WTC11 (cell line): ENCODE data around the gene KIR3DL2. TPM values are rescaled to one million over a fixed set of nuclear protein-coding genes. Genes with fewer than 3 reads are reported as not detected.
"Not testable (repeated sequence)": the region's sequence is repeated elsewhere in the genome, so short reads cannot be mapped to it uniquely, and the experiment has no call there.

Experiments used
- ATAC-seq: fragments of 200-7000 bp; cut with Tn5 transposase; 2 replicates; pipeline ENCODE4 v1.10.0; 2021; ENCODE audit warnings: mild to moderate bottlenecking, moderate library complexity
- Bru-seq: library from RNA; stranded (reverse); fragments of 400-500 nt; gene quantifications from one replicate; lab custom pipeline; 2021; lab: Mats Ljungman, UMichigan
- CTCF ChIA-PET: fragments of 300-600 bp; sonication (Branson Sonifier 250); formaldehyde crosslinking; loops from one replicate; lab custom pipeline; 2021; ENCODE audit warnings: antibody characterized with exemption; lab: Charles Lee
- POLR2A ChIA-PET: fragments of 350-600 bp; sonication (Branson Sonifier 250); formaldehyde crosslinking; loops from one replicate; lab custom pipeline; 2021; ENCODE audit warnings: antibody characterized with exemption; lab: Charles Lee
- DNase-seq: peaks from one replicate; pipeline ENCODE4 v3.0.0; 2021; ENCODE audit warnings: low spot score
- H3K27ac Mint-ChIP-seq: 2 replicates; pipeline ENCODE4 v1.8.0; 2021; ENCODE audit warnings: mixed read lengths
- H3K27me3 Mint-ChIP-seq: 2 replicates; pipeline ENCODE4 v1.8.0; 2021; ENCODE audit warnings: low read depth, mild to moderate bottlenecking, moderate library complexity, mixed read lengths
- H3K36me3 Mint-ChIP-seq: 2 replicates; pipeline ENCODE4 v1.8.0; 2021; ENCODE audit warnings: mixed read lengths
- H3K4me1 Mint-ChIP-seq: 2 replicates; pipeline ENCODE4 v1.8.0; 2022; ENCODE audit warnings: mixed read lengths
- H3K4me3 Mint-ChIP-seq: 2 replicates; pipeline ENCODE4 v1.8.0; 2021; ENCODE audit warnings: mild to moderate bottlenecking, moderate library complexity, mixed read lengths
- H3K9me3 Mint-ChIP-seq: 2 replicates; pipeline ENCODE4 v1.8.0; 2021; ENCODE audit warnings: mixed read lengths
- FOXJ3 ChIP-seq: sonication (generic); formaldehyde crosslinking; IDR thresholded peaks from 2 replicates; pipeline ENCODE4 v1.9.0; 2021; ENCODE audit warnings: missing genetic modification reagents, mild to moderate bottlenecking, borderline replicate concordance
- GABPB1 ChIP-seq: sonication (generic); formaldehyde crosslinking; IDR thresholded peaks from 2 replicates; pipeline ENCODE4 v1.8.1; 2023; ENCODE audit warnings: mild to moderate bottlenecking, missing genetic modification reagents
- GTF2I ChIP-seq: fragments of 250-450 bp; sonication (Bioruptor Pico); conservative IDR thresholded peaks from 2 replicates; pipeline ENCODE4 v1.4.0; 2021; ENCODE audit warnings: mild to moderate bottlenecking
- KAT7 ChIP-seq: sonication (generic); formaldehyde crosslinking; IDR thresholded peaks from 2 replicates; pipeline ENCODE4 v1.8.1; 2023; ENCODE audit warnings: missing genetic modification reagents, mild to moderate bottlenecking, borderline replicate concordance
- MXD4 ChIP-seq: fragments of 250-450 bp; sonication (Bioruptor Pico); IDR thresholded peaks from 2 replicates; pipeline ENCODE4 v1.8.0; 2021; ENCODE audit warnings: mild to moderate bottlenecking, moderate library complexity, borderline replicate concordance
- NFATC4 ChIP-seq: fragments of 250-450 bp; sonication (Bioruptor Pico); IDR thresholded peaks from 2 replicates; pipeline ENCODE4 v1.9.0; 2021; ENCODE audit warnings: mild to moderate bottlenecking
- OVOL2 ChIP-seq: fragments of 250-450 bp; sonication (Bioruptor Pico); IDR thresholded peaks from 2 replicates; pipeline ENCODE4 v1.9.0; 2021; ENCODE audit warnings: mild to moderate bottlenecking, borderline replicate concordance
- SMAD3 ChIP-seq: sonication (generic); formaldehyde crosslinking; IDR thresholded peaks from 2 replicates; pipeline ENCODE4 v1.8.0; 2022; ENCODE audit warnings: missing genetic modification reagents, mild to moderate bottlenecking, borderline replicate concordance
- SMAD4 ChIP-seq: sonication (generic); formaldehyde crosslinking; IDR thresholded peaks from 2 replicates; pipeline ENCODE4 v1.8.0; 2022; ENCODE audit warnings: mild to moderate bottlenecking, missing genetic modification reagents
- SOX15 ChIP-seq: fragments of 250-450 bp; sonication (Bioruptor Pico); IDR thresholded peaks from 2 replicates; pipeline ENCODE4 v1.9.0; 2021; ENCODE audit warnings: mild to moderate bottlenecking
- SP1 ChIP-seq: sonication (generic); formaldehyde crosslinking; conservative IDR thresholded peaks from 2 replicates; pipeline ENCODE4 v1.8.1; 2022; ENCODE audit warnings: missing genetic modification reagents
- ZBTB21 ChIP-seq: sonication (generic); formaldehyde crosslinking; IDR thresholded peaks from 2 replicates; pipeline ENCODE4 v1.8.1; 2023; ENCODE audit warnings: mild to moderate bottlenecking, missing genetic modification reagents, borderline replicate concordance
- ZNF138 ChIP-seq: sonication (generic); formaldehyde crosslinking; conservative IDR thresholded peaks from 2 replicates; pipeline ENCODE4 v1.8.1; 2022; ENCODE audit warnings: mild to moderate bottlenecking, moderate library complexity, missing genetic modification reagents
- ZNF219 ChIP-seq: sonication (generic); formaldehyde crosslinking; IDR thresholded peaks from 2 replicates; pipeline ENCODE4 v1.8.0; 2023; ENCODE audit warnings: missing genetic modification reagents, mild to moderate bottlenecking, borderline replicate concordance
- ZNF232 ChIP-seq: sonication (generic); formaldehyde crosslinking; IDR thresholded peaks from 2 replicates; pipeline ENCODE4 v1.8.0; 2022; ENCODE audit warnings: mild to moderate bottlenecking, missing genetic modification reagents
- long read RNA-seq, 3 experiments: library from RNA in 1 of 3; library from capped mRNA in 1 of 3; library from polyadenylated mRNA in 1 of 3; unstranded in 2 of 3; stranded (forward) in 1 of 3; transcript quantifications; one replicate each; pipeline ENCODE4 v2.0.0, GENCODE V29; 2021
- total RNA-seq: library from RNA; stranded (reverse); gene quantifications from 3 replicates; pipeline ENCODE4 v1.2.3, GENCODE V29; 2021
- TF ChIP-seq, protein P1 (sequence below): fragments of 250-450 bp; sonication (Bioruptor Pico); IDR thresholded peaks from 2 replicates; pipeline ENCODE4 v1.9.0; 2021; ENCODE audit warnings: mild to moderate bottlenecking
- TF ChIP-seq, protein P2 (sequence below): sonication (generic); formaldehyde crosslinking; IDR thresholded peaks from 2 replicates; pipeline ENCODE4 v1.8.1; 2023; ENCODE audit warnings: mild to moderate bottlenecking, missing genetic modification reagents
- TF ChIP-seq, protein P3 (sequence below): fragments of 250-450 bp; sonication (Bioruptor Pico); conservative IDR thresholded peaks from 2 replicates; pipeline ENCODE4 v1.9.0; 2021; ENCODE audit warnings: mild to moderate bottlenecking
- TF ChIP-seq, protein P4 (sequence below): sonication (generic); formaldehyde crosslinking; IDR thresholded peaks from 2 replicates; pipeline ENCODE4 v1.8.1; 2022; ENCODE audit warnings: mild to moderate bottlenecking, moderate library complexity, missing genetic modification reagents

Gene KIR3DL2
- total RNA-seq (not detected in 3 replicates), Bru-seq, nascent RNA (not detected)
- long read RNA-seq, experiment 1, result 0 reads
- long read RNA-seq, experiment 2, result 0 reads
- long read RNA-seq, experiment 3, result 0 reads

DNA sequence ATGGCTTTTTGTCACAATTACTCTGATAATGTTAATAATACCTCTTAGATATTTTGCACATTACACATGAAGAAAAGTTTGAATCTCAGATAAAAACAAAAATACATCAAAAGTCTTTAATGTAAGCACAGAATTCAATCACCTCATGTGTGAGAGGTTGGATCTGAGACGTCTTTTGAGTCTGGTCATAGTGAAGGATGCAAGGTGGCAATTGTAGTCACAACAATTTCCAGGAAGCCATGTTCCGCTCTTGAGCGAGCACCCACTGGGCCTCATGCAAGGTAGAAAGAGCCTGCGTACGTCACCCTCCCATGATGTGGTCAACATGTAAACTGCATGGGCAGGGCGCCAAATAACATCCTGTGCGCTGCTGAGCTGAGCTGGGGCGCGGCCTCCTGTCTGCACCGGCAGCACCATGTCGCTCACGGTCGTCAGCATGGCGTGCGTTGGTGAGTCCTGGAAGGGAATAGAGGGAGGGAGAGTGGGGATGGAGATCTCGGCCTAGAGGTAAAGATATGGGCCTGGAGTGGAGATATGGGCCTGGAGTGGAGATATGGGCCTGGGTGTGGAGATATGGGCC, at the start of gene KIR3DL2:
Gene KIR3DL2, plus strand, starts transcription at position 383 of the 580 bp plus-strand sequence. Its CDS starts 33 bp downstream, at position 416.
- H3K4me1 Mint-ChIP-seq, H3K27ac Mint-ChIP-seq, CTCF ChIA-PET, DNase-seq, H3K4me3 Mint-ChIP-seq, POLR2A ChIA-PET, ATAC-seq: not testable (repeated sequence)
- Mint-ChIP-seq H3K36me3 (peaks cover 59% of the 10 kb centered on the region), H3K27me3 (peaks cover 39% of the 10 kb centered on the region), H3K9me3 (peaks cover 88% of the 10 kb centered on the region)

DNA sequence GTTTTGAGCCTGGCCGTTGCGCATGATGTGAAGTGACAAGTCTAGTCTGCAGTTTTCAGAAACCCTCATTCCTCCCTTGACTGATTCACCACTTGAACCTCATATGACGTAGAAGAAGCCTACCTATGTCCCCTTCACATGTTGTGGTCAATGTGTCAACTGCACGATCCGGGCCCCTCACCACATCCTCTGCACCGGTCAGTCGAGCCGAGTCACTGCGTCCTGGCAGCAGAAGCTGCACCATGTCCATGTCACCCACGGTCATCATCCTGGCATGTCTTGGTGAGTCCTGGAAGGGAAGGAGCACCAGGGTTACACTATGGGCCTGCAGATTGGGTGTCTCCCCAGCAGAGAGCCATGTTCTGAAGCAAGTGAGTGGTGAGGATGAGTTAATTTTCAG, 46.8 kb upstream of the KIR3DL2 start, which contains the start of gene KIR2DL4:
Gene KIR2DL4, plus strand, starts transcription at position 201 of the 400 bp plus-strand sequence. Its CDS starts 42 bp downstream, at position 243.
- TF ChIP-seq, protein P1, sequence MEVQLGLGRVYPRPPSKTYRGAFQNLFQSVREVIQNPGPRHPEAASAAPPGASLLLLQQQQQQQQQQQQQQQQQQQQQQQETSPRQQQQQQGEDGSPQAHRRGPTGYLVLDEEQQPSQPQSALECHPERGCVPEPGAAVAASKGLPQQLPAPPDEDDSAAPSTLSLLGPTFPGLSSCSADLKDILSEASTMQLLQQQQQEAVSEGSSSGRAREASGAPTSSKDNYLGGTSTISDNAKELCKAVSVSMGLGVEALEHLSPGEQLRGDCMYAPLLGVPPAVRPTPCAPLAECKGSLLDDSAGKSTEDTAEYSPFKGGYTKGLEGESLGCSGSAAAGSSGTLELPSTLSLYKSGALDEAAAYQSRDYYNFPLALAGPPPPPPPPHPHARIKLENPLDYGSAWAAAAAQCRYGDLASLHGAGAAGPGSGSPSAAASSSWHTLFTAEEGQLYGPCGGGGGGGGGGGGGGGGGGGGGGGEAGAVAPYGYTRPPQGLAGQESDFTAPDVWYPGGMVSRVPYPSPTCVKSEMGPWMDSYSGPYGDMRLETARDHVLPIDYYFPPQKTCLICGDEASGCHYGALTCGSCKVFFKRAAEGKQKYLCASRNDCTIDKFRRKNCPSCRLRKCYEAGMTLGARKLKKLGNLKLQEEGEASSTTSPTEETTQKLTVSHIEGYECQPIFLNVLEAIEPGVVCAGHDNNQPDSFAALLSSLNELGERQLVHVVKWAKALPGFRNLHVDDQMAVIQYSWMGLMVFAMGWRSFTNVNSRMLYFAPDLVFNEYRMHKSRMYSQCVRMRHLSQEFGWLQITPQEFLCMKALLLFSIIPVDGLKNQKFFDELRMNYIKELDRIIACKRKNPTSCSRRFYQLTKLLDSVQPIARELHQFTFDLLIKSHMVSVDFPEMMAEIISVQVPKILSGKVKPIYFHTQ (CRISPR knock-in tag), result no peak
- TF ChIP-seq, protein P2, sequence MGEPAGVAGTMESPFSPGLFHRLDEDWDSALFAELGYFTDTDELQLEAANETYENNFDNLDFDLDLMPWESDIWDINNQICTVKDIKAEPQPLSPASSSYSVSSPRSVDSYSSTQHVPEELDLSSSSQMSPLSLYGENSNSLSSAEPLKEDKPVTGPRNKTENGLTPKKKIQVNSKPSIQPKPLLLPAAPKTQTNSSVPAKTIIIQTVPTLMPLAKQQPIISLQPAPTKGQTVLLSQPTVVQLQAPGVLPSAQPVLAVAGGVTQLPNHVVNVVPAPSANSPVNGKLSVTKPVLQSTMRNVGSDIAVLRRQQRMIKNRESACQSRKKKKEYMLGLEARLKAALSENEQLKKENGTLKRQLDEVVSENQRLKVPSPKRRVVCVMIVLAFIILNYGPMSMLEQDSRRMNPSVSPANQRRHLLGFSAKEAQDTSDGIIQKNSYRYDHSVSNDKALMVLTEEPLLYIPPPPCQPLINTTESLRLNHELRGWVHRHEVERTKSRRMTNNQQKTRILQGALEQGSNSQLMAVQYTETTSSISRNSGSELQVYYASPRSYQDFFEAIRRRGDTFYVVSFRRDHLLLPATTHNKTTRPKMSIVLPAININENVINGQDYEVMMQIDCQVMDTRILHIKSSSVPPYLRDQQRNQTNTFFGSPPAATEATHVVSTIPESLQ (CRISPR knock-in tag), result no peak
- no peak for TF ChIP-seq OVOL2
- TF ChIP-seq SMAD4, result no peak
- no peak for TF ChIP-seq FOXJ3
- no peak for TF ChIP-seq ZBTB21
- TF ChIP-seq, protein P3, sequence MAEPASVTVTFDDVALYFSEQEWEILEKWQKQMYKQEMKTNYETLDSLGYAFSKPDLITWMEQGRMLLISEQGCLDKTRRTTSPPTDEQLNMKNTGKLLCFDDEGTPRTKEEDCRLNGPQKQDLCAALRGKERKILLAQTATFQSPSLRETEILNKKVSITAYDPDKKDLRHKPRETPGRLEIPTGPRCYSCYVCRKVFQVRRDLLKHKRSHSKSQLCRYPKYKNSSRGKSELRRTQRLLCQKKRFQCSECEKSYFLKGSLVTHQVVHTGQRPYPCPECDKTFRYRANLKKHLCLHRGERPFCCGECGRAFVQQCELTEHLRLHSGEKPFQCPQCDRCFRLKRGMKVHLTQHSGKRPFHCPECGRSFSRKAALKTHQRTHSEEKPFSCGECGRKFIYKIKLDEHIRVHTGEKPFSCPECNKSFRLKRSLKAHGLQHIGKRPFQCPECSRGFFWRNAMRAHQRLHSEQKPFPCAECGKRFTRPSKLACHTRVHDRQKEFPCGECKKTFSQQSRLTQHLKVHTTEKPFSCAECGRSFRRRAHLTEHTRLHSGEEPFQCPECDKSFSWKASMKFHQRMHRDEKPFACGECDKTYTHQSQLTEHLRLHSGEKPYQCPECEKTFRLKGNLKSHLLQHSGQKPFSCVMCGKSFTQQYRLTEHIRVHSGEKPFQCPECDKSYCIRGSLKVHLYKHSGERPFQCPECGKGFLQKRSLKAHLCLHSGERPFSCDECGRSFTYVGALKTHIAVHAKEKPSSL (CRISPR knock-in tag), result no peak
- no peak for TF ChIP-seq GABPB1
- no peak for TF ChIP-seq SP1 (CRISPR knock-in tag)
- TF ChIP-seq GTF2I, result no peak
- no peak for TF ChIP-seq ZNF232
- TF ChIP-seq ZNF138 (CRISPR knock-in tag), result no peak
- TF ChIP-seq, protein P4, sequence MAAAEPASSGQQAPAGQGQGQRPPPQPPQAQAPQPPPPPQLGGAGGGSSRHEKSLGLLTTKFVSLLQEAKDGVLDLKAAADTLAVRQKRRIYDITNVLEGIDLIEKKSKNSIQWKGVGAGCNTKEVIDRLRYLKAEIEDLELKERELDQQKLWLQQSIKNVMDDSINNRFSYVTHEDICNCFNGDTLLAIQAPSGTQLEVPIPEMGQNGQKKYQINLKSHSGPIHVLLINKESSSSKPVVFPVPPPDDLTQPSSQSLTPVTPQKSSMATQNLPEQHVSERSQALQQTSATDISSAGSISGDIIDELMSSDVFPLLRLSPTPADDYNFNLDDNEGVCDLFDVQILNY (CRISPR knock-in tag), result no peak
- no peak for TF ChIP-seq NFATC4 (CRISPR knock-in tag)
- TF ChIP-seq SMAD3 (CRISPR knock-in tag), result no peak
- no peak for TF ChIP-seq ZNF219
- TF ChIP-seq SOX15 (CRISPR knock-in tag), result no peak
- TF ChIP-seq KAT7 (CRISPR knock-in tag), result no peak
- no peak for TF ChIP-seq MXD4
- CTCF ChIA-PET, result no interaction called here
- H3K4me3 Mint-ChIP-seq, result no peak within 1 kb of the TSS
- no peak within 1 kb of the TSS for H3K27ac Mint-ChIP-seq
- H3K36me3 Mint-ChIP-seq, result peaks cover 73% of the 10 kb centered on the region
- DNase-seq (no peak), ATAC-seq (no peak)
- H3K4me1 Mint-ChIP-seq, result no peaks in the 10 kb centered on the region
- H3K9me3 Mint-ChIP-seq, result peaks cover 63% of the 10 kb centered on the region
- POLR2A ChIA-PET, result no interaction called here
- H3K27me3 Mint-ChIP-seq, result peaks cover 8% of the 10 kb centered on the region
